DND-41 (cell line): ENCODE measurements around the gene FOXP1.

Source experiments
- ATAC-seq: fragments of 200-7000 bp; cut with Tn5 transposase; 3 replicates; pipeline ENCODE4 v1.9.1; 2021; ENCODE audit warnings: low read depth; ENCODE audit not compliant: insufficient read depth
- DNase-seq: peaks from one replicate; pipeline ENCODE4 v3.0.0-alpha.2; 2020
- H2AFZ ChIP-seq: 2 replicates; pipeline ENCODE4 v1.6.0; 2012; ENCODE audit warnings: low read depth, low read length
- H3K27ac ChIP-seq: 2 replicates; pipeline ENCODE4 v1.5.1; 2012; ENCODE audit warnings: low read length, inconsistent platforms
- H3K27me3 ChIP-seq: fragments of 200-600 bp; sonication (generic); 2 replicates; pipeline ENCODE4 v1.6.0; 2012; ENCODE audit warnings: low read length, mild to moderate bottlenecking, inconsistent platforms; ENCODE audit not compliant: insufficient read depth, poor library complexity
- H3K36me3 ChIP-seq: 2 replicates; pipeline ENCODE4 v1.5.1; 2012; ENCODE audit warnings: low read length, inconsistent platforms; ENCODE audit not compliant: insufficient read depth
- H3K4me1 ChIP-seq: 2 replicates; pipeline ENCODE4 v1.5.1; 2012; ENCODE audit warnings: mild to moderate bottlenecking, low read length; ENCODE audit not compliant: insufficient read depth
- H3K4me2 ChIP-seq: 2 replicates; pipeline ENCODE4 v1.6.0; 2012; ENCODE audit warnings: mild to moderate bottlenecking, moderate library complexity, low read length, inconsistent platforms; ENCODE audit not compliant: insufficient read depth
- H3K4me3 ChIP-seq, 2 experiments: fragments of 200-600 bp in 1 of 2; shearing (Covaris generic) in 1 of 2; 2 replicates each; pipeline ENCODE4 v1.5.1; 2012 to 2016; ENCODE audit warnings: inconsistent platforms in 2 of 2, low read length in 2 of 2, mild to moderate bottlenecking in 2 of 2, low read depth in 1 of 2, moderate library complexity in 1 of 2
- H3K79me2 ChIP-seq: 2 replicates; pipeline ENCODE4 v1.6.0; 2012; ENCODE audit warnings: low read length, inconsistent platforms; ENCODE audit not compliant: insufficient read depth
- H3K9ac ChIP-seq: 2 replicates; pipeline ENCODE4 v1.6.0; 2012; ENCODE audit warnings: low read depth, mild to moderate bottlenecking, inconsistent platforms, low read length, moderate library complexity
- H3K9me3 ChIP-seq: 2 replicates; pipeline ENCODE4 v1.5.1; 2012; ENCODE audit warnings: low read length, moderate library complexity, mild to moderate bottlenecking, inconsistent platforms; ENCODE audit not compliant: insufficient read depth, severe bottlenecking
- H4K20me1 ChIP-seq: 2 replicates; pipeline ENCODE4 v1.6.0; 2012; ENCODE audit warnings: low read length; ENCODE audit not compliant: insufficient read depth
- EZH2 ChIP-seq: IDR thresholded peaks from 3 replicates; pipeline ENCODE4 v1.6.1; 2012; ENCODE audit warnings: borderline replicate concordance, low read depth, mild to moderate bottlenecking, moderate library complexity, low read length, inconsistent platforms; ENCODE audit not compliant: severe bottlenecking
- TF ChIP-seq, protein P1 (sequence below): IDR thresholded peaks from 2 replicates; pipeline ENCODE4 v1.5.1; 2012; ENCODE audit warnings: borderline replicate concordance, low read length, moderate library complexity, mild to moderate bottlenecking; ENCODE audit not compliant: poor library complexity, severe bottlenecking; ENCODE audit errors: extremely low read depth

Gene FOXP1

DNA sequence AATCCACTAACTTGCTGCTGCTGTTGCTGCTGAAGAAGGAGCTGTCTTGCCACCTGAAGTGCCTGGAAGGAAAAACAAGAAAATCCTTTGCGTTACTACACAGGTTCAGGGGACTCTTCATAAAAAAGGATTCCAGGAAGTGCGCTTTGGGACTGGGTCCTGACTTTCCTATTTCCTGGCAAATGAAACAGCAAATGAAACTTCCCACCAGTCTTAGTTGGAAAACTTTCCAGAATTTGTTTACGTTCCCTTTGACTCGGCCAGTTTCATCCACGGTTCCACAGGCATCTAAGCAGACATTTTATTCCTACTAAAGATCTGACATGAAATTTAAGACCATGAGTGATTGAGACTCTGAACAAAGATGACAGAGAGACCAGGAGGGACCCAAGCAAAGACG lies 471.0 kb downstream of the FOXP1 start:
- no peak overlapping the region for H3K27ac ChIP-seq

DNA sequence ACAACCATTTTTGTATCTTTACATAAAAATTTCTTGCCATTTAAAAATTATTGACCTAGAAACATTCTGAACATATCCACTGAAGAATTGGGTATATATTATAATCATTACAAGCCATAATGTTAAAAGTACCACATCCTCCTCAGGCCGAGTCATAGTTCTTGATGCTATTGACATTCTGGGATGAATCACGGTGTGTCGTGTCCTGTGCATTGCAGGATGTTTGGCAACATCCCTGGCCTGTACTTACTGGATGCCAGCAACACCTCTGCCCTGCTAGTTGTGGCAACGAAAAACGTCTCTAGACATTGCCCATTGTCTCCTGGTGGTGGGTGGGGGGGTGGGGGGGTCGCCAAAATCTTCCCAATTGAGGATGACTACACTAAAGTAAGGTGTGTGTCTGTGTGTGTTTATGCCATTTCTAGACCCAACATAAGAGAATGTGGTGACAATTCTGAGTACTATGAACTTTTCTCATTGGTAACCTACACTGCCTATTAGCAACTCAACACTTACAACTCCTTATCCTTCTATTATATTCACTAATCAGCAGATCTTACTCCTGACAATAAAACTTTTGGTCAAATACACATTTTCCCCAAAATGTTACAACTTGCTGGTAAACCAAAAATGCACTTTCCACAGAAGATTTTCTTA lies 471.6 kb downstream of the FOXP1 start:
- no peak overlapping the region for H2AFZ ChIP-seq
- H3K4me1 ChIP-seq = no peaks in the 10 kb centered on the region
- H3K4me3 ChIP-seq = no peak overlapping the region
- peaks cover 47% of the 10 kb centered on the region for H3K36me3 ChIP-seq
- H3K27ac ChIP-seq = no peak overlapping the region
- no peak overlapping the region for H3K9ac ChIP-seq
- H4K20me1 ChIP-seq = peaks cover 9% of the 10 kb centered on the region
- H3K79me2 ChIP-seq = peaks cover 59% of the 10 kb centered on the region
- no peak for ATAC-seq
- H3K4me2 ChIP-seq = no peak overlapping the region
- no peaks in the 10 kb centered on the region for H3K27me3 ChIP-seq
- no peak for TF ChIP-seq EZH2
- TF ChIP-seq, protein P1, sequence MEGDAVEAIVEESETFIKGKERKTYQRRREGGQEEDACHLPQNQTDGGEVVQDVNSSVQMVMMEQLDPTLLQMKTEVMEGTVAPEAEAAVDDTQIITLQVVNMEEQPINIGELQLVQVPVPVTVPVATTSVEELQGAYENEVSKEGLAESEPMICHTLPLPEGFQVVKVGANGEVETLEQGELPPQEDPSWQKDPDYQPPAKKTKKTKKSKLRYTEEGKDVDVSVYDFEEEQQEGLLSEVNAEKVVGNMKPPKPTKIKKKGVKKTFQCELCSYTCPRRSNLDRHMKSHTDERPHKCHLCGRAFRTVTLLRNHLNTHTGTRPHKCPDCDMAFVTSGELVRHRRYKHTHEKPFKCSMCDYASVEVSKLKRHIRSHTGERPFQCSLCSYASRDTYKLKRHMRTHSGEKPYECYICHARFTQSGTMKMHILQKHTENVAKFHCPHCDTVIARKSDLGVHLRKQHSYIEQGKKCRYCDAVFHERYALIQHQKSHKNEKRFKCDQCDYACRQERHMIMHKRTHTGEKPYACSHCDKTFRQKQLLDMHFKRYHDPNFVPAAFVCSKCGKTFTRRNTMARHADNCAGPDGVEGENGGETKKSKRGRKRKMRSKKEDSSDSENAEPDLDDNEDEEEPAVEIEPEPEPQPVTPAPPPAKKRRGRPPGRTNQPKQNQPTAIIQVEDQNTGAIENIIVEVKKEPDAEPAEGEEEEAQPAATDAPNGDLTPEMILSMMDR = no peak
- no peaks in the 10 kb centered on the region for H3K9me3 ChIP-seq
- no peak for DNase-seq

More for the DNA sequence above, 471.0 kb downstream of the FOXP1 start:
- no peak for DNase-seq
- Histone ChIP-seq H3K36me3 (peaks cover 47% of the 10 kb centered on the region), H3K4me3 (no peak overlapping the region), H3K4me1 (no peaks in the 10 kb centered on the region), H3K4me2 (no peak overlapping the region), H4K20me1 (peaks cover 9% of the 10 kb centered on the region), H3K9ac (no peak overlapping the region), H3K79me2 (peaks cover 58% of the 10 kb centered on the region), H3K27me3 (no peaks in the 10 kb centered on the region), H3K9me3 (no peaks in the 10 kb centered on the region), H2AFZ (no peak overlapping the region)
- no peak for TF ChIP-seq EZH2
- TF ChIP-seq, protein P1 = no peak
- ATAC-seq = no peak

DNA sequence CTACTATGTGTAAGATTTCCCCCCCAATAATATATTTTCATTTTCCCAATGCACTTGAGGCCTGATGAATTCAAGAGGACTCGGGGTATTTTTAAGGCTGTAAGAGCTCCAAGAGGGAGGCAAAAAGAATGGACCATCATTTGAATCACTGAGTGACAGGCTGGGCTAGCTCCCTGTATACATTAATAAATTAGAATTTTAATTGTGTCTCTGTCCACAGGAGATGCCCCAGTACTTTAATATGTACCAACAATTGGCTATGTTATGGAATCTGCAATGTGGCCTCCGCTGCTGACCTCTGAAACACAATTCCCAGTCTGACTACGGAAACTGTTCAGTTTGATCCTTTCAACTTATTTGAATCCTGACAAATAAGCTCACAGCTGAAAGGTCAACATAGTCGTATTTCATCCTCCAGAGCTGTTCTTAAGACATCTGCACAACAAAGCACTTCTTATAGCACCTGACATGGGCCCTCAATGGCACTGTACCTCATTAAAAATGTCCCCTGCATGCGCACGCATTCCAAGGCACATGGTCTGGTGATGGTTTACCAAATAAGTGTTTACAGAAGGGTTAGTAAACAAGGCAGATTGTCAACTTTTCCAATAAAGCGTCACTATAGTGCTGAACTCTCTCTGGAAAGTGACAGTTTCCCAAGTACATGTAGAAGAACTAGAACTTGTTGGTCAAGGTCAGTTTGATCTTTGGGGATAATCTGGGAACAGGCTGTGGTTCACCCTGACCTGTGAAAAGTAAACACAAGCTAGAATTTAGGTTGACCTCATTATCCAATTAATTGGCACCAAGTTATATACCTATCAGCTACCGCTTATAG lies 472.9 kb downstream of the FOXP1 start:
- no peaks in the 10 kb centered on the region for H3K27me3 ChIP-seq
- no peak overlapping the region for H2AFZ ChIP-seq
- no peak for ATAC-seq
- H3K4me2 ChIP-seq = no peak overlapping the region
- TF ChIP-seq EZH2 = no peak
- TF ChIP-seq, protein P1 = no peak
- no peak overlapping the region for H3K9ac ChIP-seq
- H3K27ac ChIP-seq = no peak overlapping the region
- no peaks in the 10 kb centered on the region for H3K9me3 ChIP-seq
- no peaks in the 10 kb centered on the region for H3K4me1 ChIP-seq
- DNase-seq = no peak
- no peak overlapping the region for H3K4me3 ChIP-seq
- H4K20me1 ChIP-seq = peaks cover 9% of the 10 kb centered on the region
- peaks cover 50% of the 10 kb centered on the region for H3K36me3 ChIP-seq
- peaks cover 56% of the 10 kb centered on the region for H3K79me2 ChIP-seq
